GM04504 (cell line): ENCODE data around the gene MEI4.
"Not testable (repeated sequence)": the region's sequence is repeated elsewhere in the genome, so short reads cannot be mapped to it uniquely, and the experiment has no call there.

Experiments used
- DNase-seq: peaks from one replicate; pipeline ENCODE4 v3.0.0-alpha.2; 2012; ENCODE audit warnings: low read depth

MEI4 gene

GRCh38 chr6:77652739-77653138 lies at the start of gene MEI4:
MEI4 (plus strand) TSS chr6:77653039; CDS start chr6:77690672, 37,633 bp downstream.
- no peak for DNase-seq

GRCh38 chr6:77604476-77604875 lies 48.4 kb upstream of the MEI4 start:
- DNase-seq = no peak

- DNase-seq = no peak
These were observed 45.8 kb upstream of the MEI4 start for GRCh38 chr6:77607004-77607403.

GRCh38 chr6:77609106-77609505 lies 43.7 kb upstream of the MEI4 start:
- DNase-seq = no peak

GRCh38 chr6:77619114-77619513 lies 33.7 kb upstream of the MEI4 start:
- DNase-seq = no peak

- no peak for DNase-seq
These were observed 32.5 kb upstream of the MEI4 start for GRCh38 chr6:77620278-77620882.

GRCh38 chr6:77624515-77624914 lies 28.3 kb upstream of the MEI4 start:
- DNase-seq = no peak

- no peak for DNase-seq
These were observed 26.4 kb upstream of the MEI4 start for GRCh38 chr6:77626426-77626825.

- DNase-seq = no peak
These were observed 22.8 kb upstream of the MEI4 start for GRCh38 chr6:77630014-77630413.

GRCh38 chr6:77633471-77633870 lies 19.4 kb upstream of the MEI4 start:
- no peak for DNase-seq

GRCh38 chr6:77633993-77634715 lies 18.7 kb upstream of the MEI4 start:
- DNase-seq = no peak

GRCh38 chr6:77638129-77638830 lies 14.6 kb upstream of the MEI4 start:
- DNase-seq = no peak

GRCh38 chr6:77644102-77644705 lies 8.6 kb upstream of the MEI4 start:
- DNase-seq = no peak

GRCh38 chr6:77650098-77650663 lies 2.7 kb upstream of the MEI4 start:
- DNase-seq = no peak

GRCh38 chr6:77653816-77654215 lies 977 bp downstream of the MEI4 start:
- no peak for DNase-seq

- not testable (repeated sequence) for DNase-seq
These were observed 2.2 kb downstream of the MEI4 start for GRCh38 chr6:77655035-77655434.

GRCh38 chr6:77656999-77657764 lies 4.3 kb downstream of the MEI4 start:
- DNase-seq = no peak

GRCh38 chr6:77666340-77666739 lies 13.5 kb downstream of the MEI4 start:
- no peak for DNase-seq

GRCh38 chr6:77666846-77667245 lies 14.0 kb downstream of the MEI4 start:
- DNase-seq = no peak

GRCh38 chr6:77669913-77670312 lies 17.1 kb downstream of the MEI4 start:
- DNase-seq = no peak

GRCh38 chr6:77674211-77674610 lies 21.4 kb downstream of the MEI4 start:
- no peak for DNase-seq

GRCh38 chr6:77678048-77678447 lies 25.2 kb downstream of the MEI4 start:
- no peak for DNase-seq
